ENCODE results near the gene SOD1. TPM values are rescaled to one million over a fixed set of nuclear protein-coding genes. Genes with fewer than 3 reads are reported as not detected.

The SOD1 gene
- total RNA-seq, 1 donor from 2014 or later: 595 TPM

GRCh38 chr21:31678478-31678877, 19.0 kb downstream of the SOD1 start:
- ATAC-seq (no peak), DNase-seq (ENCODE audit: low spot score) (no peak)

DNA sequence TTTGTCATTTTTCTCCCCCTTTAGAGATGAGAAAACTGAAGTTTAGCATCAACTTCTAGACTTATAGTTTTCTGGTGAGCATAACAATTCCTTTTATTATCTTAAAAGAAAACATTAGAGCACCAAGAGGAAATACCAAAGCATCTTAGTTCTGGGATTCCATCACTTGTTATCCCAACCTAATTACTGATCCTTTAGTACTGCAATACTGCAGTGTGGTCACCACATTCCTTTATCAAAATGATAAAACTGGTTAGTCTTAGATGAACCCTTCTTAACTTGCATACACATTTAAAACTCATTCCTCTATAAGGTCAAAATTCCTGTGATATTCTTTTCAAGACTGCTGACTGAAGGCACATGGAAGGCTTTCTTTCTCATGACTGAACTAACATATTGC, 23.1 kb downstream of the SOD1 start:
- ATAC-seq: no peak
- DNase-seq (ENCODE audit: low spot score): no peak

DNA sequence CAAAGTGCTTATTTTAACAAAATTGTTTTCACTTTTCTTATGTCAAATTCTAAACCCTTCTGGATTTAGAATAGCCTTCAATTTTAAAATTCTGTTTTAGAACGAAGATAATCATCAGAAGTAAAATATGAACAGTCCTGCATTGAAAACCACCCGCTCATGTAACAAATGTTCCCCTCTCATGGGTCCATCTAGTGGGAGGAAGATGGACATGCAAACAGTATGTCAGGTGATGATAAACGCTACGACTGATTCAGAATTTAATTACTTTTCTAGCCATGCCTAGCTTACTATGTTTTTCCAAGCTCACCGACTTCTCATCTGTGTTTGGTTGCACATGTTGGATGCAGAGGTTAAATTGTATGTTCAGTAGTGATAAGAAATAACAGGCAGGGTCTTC, 23.5 kb downstream of the SOD1 start:
- ATAC-seq: peak; percentile 73

GRCh38 chr21:31684918-31685317, 25.4 kb downstream of the SOD1 start:
- no peak for DNase-seq (ENCODE audit: low spot score)
- no peak for ATAC-seq

More for the DNA sequence above, 23.5 kb downstream of the SOD1 start:
- DNase-seq (ENCODE audit: low spot score): no peak

- ATAC-seq: no peak
- DNase-seq (ENCODE audit: low spot score): no peak
These were observed 26.9 kb downstream of the SOD1 start for GRCh38 chr21:31686272-31686915.

DNA sequence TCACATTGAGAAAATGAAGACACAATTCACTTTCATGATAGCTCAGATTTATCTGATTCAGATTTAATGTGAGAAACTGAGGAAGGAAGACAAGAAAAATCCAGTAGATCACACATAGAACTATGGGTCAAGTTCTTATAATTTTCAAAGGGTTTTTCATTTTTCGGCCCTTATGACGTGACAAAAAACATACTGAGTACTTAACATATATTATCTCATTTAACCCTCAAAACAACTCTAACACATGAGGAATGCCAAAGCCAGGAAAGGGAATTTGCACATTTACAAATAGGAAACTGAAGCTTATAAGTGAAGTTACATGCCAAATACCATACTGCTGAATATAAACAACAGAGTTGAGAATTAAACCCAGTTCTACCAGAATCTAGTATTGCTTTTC, 27.6 kb downstream of the SOD1 start:
- DNase-seq (ENCODE audit: low spot score) (no peak), ATAC-seq (no peak)

GRCh38 chr21:31688603-31689368, 29.3 kb downstream of the SOD1 start:
- DNase-seq (ENCODE audit: low spot score): no peak
- ATAC-seq: no peak

GRCh38 chr21:31693222-31693621, 33.7 kb downstream of the SOD1 start:
- ATAC-seq: no peak
- no peak for DNase-seq (ENCODE audit: low spot score)

- ATAC-seq (no peak), DNase-seq (ENCODE audit: low spot score) (no peak)
These were observed 36.9 kb downstream of the SOD1 start for GRCh38 chr21:31696424-31696823.

GRCh38 chr21:31698461-31698860, 39.0 kb downstream of the SOD1 start:
- DNase-seq (ENCODE audit: low spot score) (no peak), ATAC-seq (no peak)

GRCh38 chr21:31700040-31700439, 40.5 kb downstream of the SOD1 start:
- no peak for DNase-seq (ENCODE audit: low spot score)
- no peak for ATAC-seq

GRCh38 chr21:31706562-31706961, 47.1 kb downstream of the SOD1 start:
- ATAC-seq: no peak
- no peak for DNase-seq (ENCODE audit: low spot score)

DNA sequence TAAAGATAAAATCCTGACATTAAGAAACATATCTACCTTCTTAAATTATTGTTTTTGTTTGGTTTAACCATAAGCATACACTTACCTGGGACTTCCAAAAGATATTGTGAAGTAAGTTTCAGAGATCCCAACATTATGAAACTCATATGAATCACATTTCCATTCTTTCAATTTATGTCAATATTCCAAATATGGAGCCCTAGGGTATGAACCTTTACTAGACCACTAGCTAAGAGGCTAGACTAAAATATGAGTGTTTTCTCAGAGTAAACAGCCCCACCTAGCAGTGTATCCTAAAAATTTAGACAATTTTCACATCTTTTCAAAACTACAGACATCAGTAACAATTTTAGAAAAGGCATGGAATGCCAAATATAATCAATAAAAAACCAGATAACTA, 48.0 kb downstream of the SOD1 start:
- DNase-seq (ENCODE audit: low spot score): no peak
- ATAC-seq: no peak

DNA sequence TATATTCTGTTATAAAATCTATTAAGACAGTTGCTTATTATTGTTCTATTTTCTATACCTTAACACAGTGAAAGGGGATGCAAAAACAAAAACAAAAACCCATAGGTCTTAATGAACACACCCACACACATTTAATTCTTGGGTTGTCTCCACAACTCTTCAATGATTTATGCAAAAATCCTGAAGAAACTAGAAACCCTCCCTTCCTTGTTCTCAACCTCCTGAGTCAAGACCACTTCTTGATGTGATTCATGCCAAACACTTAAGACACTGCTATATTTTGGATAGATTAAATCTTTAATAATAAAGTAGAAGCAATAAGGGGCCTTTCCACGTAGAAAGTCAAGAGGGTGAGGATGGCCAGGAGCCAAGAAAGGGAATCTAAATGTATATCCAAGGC, 49.0 kb downstream of the SOD1 start:
- ATAC-seq: no peak
- no peak for DNase-seq (ENCODE audit: low spot score)

DNA sequence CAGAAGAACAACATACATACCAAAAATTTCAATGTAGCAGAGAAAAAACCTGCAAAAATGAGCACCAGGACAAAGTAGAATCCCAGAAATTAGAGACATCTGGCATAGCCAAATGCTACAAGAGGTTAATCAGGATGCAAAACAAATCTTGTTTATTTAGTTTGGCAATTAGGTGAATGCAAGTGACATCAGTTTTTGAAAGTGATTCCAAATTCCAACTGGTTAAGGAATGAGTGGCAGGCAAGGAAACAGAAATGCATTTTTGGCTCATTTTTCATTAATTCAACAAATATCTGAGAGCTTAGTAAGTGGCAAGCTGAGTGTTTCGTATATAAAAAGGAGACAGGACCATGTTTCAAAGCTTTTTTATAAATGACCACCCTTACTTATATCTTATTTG, 51.1 kb downstream of the SOD1 start:
- DNase-seq (ENCODE audit: low spot score) (no peak), ATAC-seq (peak; percentile 66)

- DNase-seq (ENCODE audit: low spot score): no peak
- ATAC-seq: no peak
These were observed 51.8 kb downstream of the SOD1 start for GRCh38 chr21:31711326-31711725.

- ATAC-seq (no peak), DNase-seq (ENCODE audit: low spot score) (no peak)
These were observed 52.3 kb downstream of the SOD1 start for GRCh38 chr21:31711745-31712285.

DNA sequence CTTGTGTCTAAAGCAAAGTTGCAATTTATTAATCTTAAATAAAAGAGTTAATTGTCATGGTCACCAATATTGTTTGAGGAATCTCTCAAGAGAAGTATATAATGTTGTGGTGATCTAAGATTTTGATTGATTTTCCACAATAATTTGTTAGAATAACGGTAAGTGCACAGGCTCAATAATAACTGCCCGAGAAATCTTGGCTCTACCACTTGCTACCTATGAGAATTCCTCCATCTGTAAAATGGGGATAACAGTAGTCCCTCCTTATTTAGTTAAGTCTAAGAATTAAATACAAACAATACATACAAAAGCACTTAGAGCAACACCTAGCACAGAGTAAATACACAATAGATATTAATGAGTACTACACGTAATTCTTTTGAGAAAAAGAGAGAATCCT, 53.6 kb downstream of the SOD1 start:
- DNase-seq (ENCODE audit: low spot score) (no peak), ATAC-seq (no peak)

DNA sequence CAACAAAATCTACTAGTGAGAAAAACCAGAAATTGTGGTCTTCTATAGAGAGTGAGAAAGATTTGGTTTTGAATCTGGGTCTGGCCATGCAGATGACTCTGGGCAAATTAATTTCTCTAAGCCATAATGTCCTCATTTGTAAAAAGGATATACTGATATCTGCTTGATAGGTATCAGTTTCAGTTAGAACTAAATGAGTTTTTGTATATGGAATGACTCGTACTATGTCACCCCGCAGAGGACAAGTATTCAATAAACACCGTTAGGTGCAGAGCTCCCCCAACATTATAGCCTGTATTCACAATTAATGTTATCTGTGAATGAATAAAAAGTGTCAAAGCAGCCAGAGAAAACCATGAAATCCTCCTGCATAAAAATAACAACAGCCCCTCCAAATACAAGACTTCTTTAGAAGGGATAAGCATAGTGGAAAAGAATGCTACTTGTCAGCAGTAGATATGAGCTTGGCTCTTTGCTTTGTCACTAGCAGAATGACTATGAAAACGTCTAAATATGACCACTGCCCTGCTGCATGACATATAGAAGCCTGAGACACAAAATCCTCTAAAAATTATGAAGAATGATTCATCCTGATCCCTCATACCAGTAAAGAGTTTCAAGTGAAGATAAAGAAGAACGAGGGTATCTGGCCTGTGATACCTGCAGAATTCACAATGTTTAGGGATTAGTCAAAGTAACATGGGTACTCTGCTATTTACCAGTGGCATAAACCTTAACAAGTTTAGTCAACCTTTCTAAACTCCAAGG, 54.7 kb downstream of the SOD1 start:
- no peak for DNase-seq (ENCODE audit: low spot score)
- no peak for ATAC-seq

DNA sequence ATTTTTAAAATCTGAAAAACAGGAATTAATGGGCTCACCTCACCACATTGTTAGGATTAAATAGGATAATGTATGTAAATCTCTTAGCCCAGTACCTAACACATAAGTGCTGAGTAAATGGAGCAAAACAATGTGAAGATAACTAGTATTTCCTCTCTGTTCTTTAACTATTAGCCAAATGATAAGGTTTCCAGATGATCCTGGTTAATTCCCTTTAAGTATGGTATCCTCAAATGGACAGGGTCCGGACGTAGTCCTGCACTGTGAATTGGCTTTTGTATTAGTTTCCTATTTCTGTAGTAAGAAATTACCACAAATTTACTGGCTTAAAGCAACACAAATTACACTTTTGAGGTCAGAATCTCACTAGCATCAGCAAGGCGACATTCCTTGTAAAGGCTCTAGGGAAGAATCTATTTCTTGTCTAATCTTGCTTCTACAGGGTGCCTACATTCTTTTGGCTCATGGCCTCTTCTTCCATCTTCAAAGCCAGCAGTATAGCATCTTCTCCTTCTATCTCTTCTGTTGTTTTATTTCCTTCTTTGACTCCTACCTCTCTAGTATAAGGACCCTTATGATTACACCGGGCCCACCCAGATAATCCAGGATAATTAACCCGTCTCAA, 55.4 kb downstream of the SOD1 start:
- ATAC-seq (no peak), DNase-seq (ENCODE audit: low spot score) (no peak)

GRCh38 chr21:31716106-31716505, 56.6 kb downstream of the SOD1 start:
- ATAC-seq: no peak
- no peak for DNase-seq (ENCODE audit: low spot score)

Data from left lobe of liver (tissue), 2 donors.